H9 (cell line): ENCODE results near the gene FSTL1. TPM values are rescaled to one million over a fixed set of nuclear protein-coding genes. Genes with fewer than 3 reads are reported as not detected.

Experiments
- DNase-seq: peaks from one replicate; pipeline ENCODE4 v3.0.0-alpha.2; 2017
- H2AFZ ChIP-seq: one replicate; pipeline ENCODE4 v1.6.1; 2013; ENCODE audit warnings: mild to moderate bottlenecking, low read length, control low read depth, moderate library complexity
- H2AK5ac ChIP-seq: 2 replicates; pipeline ENCODE4 v1.6.1; 2013; ENCODE audit warnings: low read length, control low read depth, mixed read lengths; ENCODE audit not compliant: insufficient read length
- H2BK120ac ChIP-seq: one replicate; pipeline ENCODE4 v1.6.1; 2013; ENCODE audit warnings: low read depth, mild to moderate bottlenecking, low read length, control low read depth, inconsistent platforms; ENCODE audit not compliant: poor library complexity, severe bottlenecking
- H2BK12ac ChIP-seq: 2 replicates; pipeline ENCODE4 v1.6.1; 2013; ENCODE audit warnings: low read length, control low read depth, mixed read lengths, low read depth; ENCODE audit not compliant: insufficient read length
- H2BK15ac ChIP-seq: 2 replicates; pipeline ENCODE4 v1.6.1; 2013; ENCODE audit warnings: low read depth, low read length, control low read depth
- H2BK20ac ChIP-seq: one replicate; pipeline ENCODE4 v1.6.1; 2013; ENCODE audit warnings: low read depth, mild to moderate bottlenecking, low read length, control low read depth, inconsistent platforms; ENCODE audit not compliant: poor library complexity, severe bottlenecking
- H2BK5ac ChIP-seq: 2 replicates; pipeline ENCODE4 v1.6.1; 2013; ENCODE audit warnings: low read length, control low read depth, mixed read lengths; ENCODE audit not compliant: insufficient read length
- H3K14ac ChIP-seq: 2 replicates; pipeline ENCODE4 v1.6.1; 2013; ENCODE audit warnings: low read length, control low read depth; ENCODE audit not compliant: insufficient read depth
- H3K18ac ChIP-seq: 2 replicates; pipeline ENCODE4 v1.6.1; 2013; ENCODE audit warnings: low read depth, mild to moderate bottlenecking, mixed read lengths, low read length, control low read depth; ENCODE audit not compliant: insufficient read length
- H3K23ac ChIP-seq: 2 replicates; pipeline ENCODE4 v1.6.1; 2013; ENCODE audit warnings: low read length, control low read depth, mixed read lengths, low read depth; ENCODE audit not compliant: insufficient read length
- H3K23me2 ChIP-seq: 2 replicates; pipeline ENCODE4 v1.6.1; 2013; ENCODE audit warnings: low read depth, mild to moderate bottlenecking, mixed read lengths, low read length, control low read depth; ENCODE audit not compliant: insufficient read length, poor library complexity, severe bottlenecking
- H3K27ac ChIP-seq: 2 replicates; pipeline ENCODE4 v1.5.1; 2013; ENCODE audit warnings: low read length, control low read depth, mixed read lengths, low read depth; ENCODE audit not compliant: insufficient read length
- H3K27me3 ChIP-seq: 2 replicates; pipeline ENCODE4 v1.6.1; 2013; ENCODE audit warnings: low read length, control low read depth, inconsistent platforms; ENCODE audit not compliant: insufficient read depth
- H3K4ac ChIP-seq: 2 replicates; pipeline ENCODE4 v1.6.1; 2013; ENCODE audit warnings: low read depth, mild to moderate bottlenecking, control low read depth, inconsistent platforms, low read length, moderate library complexity
- H3K4me1 ChIP-seq: 2 replicates; pipeline ENCODE4 v1.6.1; 2013; ENCODE audit warnings: low read length, control low read depth, inconsistent platforms; ENCODE audit not compliant: insufficient read depth
- H3K4me2 ChIP-seq: 2 replicates; pipeline ENCODE4 v1.6.1; 2013; ENCODE audit warnings: low read length, control low read depth, mixed read lengths; ENCODE audit not compliant: insufficient read length, insufficient read depth
- H3K56ac ChIP-seq: 2 replicates; pipeline ENCODE4 v1.6.1; 2013; ENCODE audit warnings: low read depth, mild to moderate bottlenecking, mixed read lengths, low read length, control low read depth; ENCODE audit not compliant: insufficient read length
- H3K79me1 ChIP-seq: 2 replicates; pipeline ENCODE4 v1.6.1; 2013; ENCODE audit warnings: low read depth, mild to moderate bottlenecking, moderate library complexity, low read length, control low read depth, inconsistent platforms; ENCODE audit not compliant: insufficient read depth, poor library complexity, severe bottlenecking
- H3K79me2 ChIP-seq: 2 replicates; pipeline ENCODE4 v1.6.1; 2013; ENCODE audit warnings: low read length, control low read depth, inconsistent platforms; ENCODE audit not compliant: insufficient read depth
- H3K9ac ChIP-seq: 2 replicates; pipeline ENCODE4 v1.6.1; 2013; ENCODE audit warnings: low read length, control low read depth, mixed read lengths; ENCODE audit not compliant: insufficient read length; ENCODE audit errors: extremely low read depth
- H3K9me3 ChIP-seq: one replicate; pipeline ENCODE4 v1.6.1; 2013; ENCODE audit warnings: low read depth, low read length, inconsistent platforms; ENCODE audit not compliant: control insufficient read depth
- H3T11ph ChIP-seq: one replicate; pipeline ENCODE4 v1.6.1; 2013; ENCODE audit warnings: mild to moderate bottlenecking, low read length, control low read depth, inconsistent platforms
- H4K20me1 ChIP-seq: one replicate; pipeline ENCODE4 v1.6.1; 2013; ENCODE audit not compliant: control insufficient read depth, insufficient read length, insufficient read depth
- H4K5ac ChIP-seq: 2 replicates; pipeline ENCODE4 v1.6.1; 2013; ENCODE audit warnings: low read depth, mild to moderate bottlenecking, mixed read lengths, low read length, control low read depth; ENCODE audit not compliant: insufficient read length
- H4K8ac ChIP-seq: replicated peaks from 2 replicates; pipeline ENCODE4 v1.6.1; 2013; ENCODE audit warnings: low read length, control low read depth, mixed read lengths, low read depth; ENCODE audit not compliant: insufficient read length
- H4K91ac ChIP-seq: 2 replicates; pipeline ENCODE4 v1.6.1; 2013; ENCODE audit warnings: low read depth, mild to moderate bottlenecking, moderate library complexity, mixed read lengths, low read length, control low read depth; ENCODE audit not compliant: insufficient read length
- H3K27ac Mint-ChIP-seq, 3 experiments: 2 replicates in 2 of 3; 3 replicates in 1 of 3; pipeline ENCODE4 v1.8.0; 2020 to 2021; ENCODE audit warnings: mixed read lengths in 3 of 3, mild to moderate bottlenecking in 1 of 3, moderate library complexity in 1 of 3
- H3K27me3 Mint-ChIP-seq: 2 replicates; pipeline ENCODE4 v1.8.0; 2021; ENCODE audit warnings: low read depth, mild to moderate bottlenecking, moderate library complexity, mixed read lengths
- H3K36me3 Mint-ChIP-seq, 3 experiments: 2 replicates in 2 of 3; 3 replicates in 1 of 3; pipeline ENCODE4 v1.8.0; 2020 to 2021; ENCODE audit warnings: low read depth in 3 of 3, mixed read lengths in 3 of 3; ENCODE audit not compliant: insufficient read depth in 1 of 3
- H3K4me1 Mint-ChIP-seq, 2 experiments: 2 replicates each; pipeline ENCODE4 v1.8.0; 2020; ENCODE audit warnings: mixed read lengths in 2 of 2
- H3K4me3 Mint-ChIP-seq, 2 experiments: 2 replicates in 1 of 2; 3 replicates in 1 of 2; pipeline ENCODE4 v1.8.0; 2020 to 2021; ENCODE audit warnings: mild to moderate bottlenecking in 2 of 2, mixed read lengths in 2 of 2, moderate library complexity in 1 of 2
- H3K9me3 Mint-ChIP-seq, 2 experiments: 2 replicates in 1 of 2; 3 replicates in 1 of 2; pipeline ENCODE4 v1.8.0; 2020; ENCODE audit warnings: mild to moderate bottlenecking in 2 of 2, mixed read lengths in 2 of 2, moderate library complexity in 1 of 2
- CTCF ChIP-seq: fragments of 200-600 bp; sonication (generic); conservative IDR thresholded peaks from 3 replicates; pipeline ENCODE4 v1.8.0; 2021; ENCODE audit warnings: antibody characterized with exemption, mild to moderate bottlenecking
- WGBS: extraction: QIAGEN DNeasy Blood & Tissue Kit; methylation state at CpG from one replicate; pipeline ENCODE4 v1.1.7; 2013; ENCODE audit warnings: missing lambda C conversion rate, low lambda C conversion rate, mixed read lengths; ENCODE audit not compliant: insufficient read length; ENCODE audit errors: extremely low coverage; 5-methylcytosine and 5-hydroxymethylcytosine counted together
- total RNA-seq: library from RNA; stranded (reverse); gene quantifications from 2 replicates; pipeline ENCODE4 v1.2.1, GENCODE V29; 2021

The FSTL1 gene
- total RNA-seq, 1 experiment from 2014 or later, result 326 TPM

- WGBS, result no CpG with 5 or more reads among the region's 4 CpGs
- Histone ChIP-seq H3K79me2 (peaks cover 8% of the 10 kb centered on the region; the same call in 1 of the 2 replicates), H3K9ac (no peak overlapping the region)
Measured at GRCh38 chr3:120435621-120436020, 15.2 kb downstream of the FSTL1 start.

More at GRCh38 chr3:120435621-120436020, 15.2 kb downstream of the FSTL1 start:
- no peaks in the 10 kb centered on the region for H3K9me3 Mint-ChIP-seq
- H3K14ac ChIP-seq, result no peak overlapping the region
- no peak overlapping the region for H4K91ac ChIP-seq
- H3K4me3 Mint-ChIP-seq, result no peak overlapping the region
- H4K5ac ChIP-seq, result no peak overlapping the region
- no peaks in the 10 kb centered on the region for H3K27me3 ChIP-seq
- no peak overlapping the region for H3K4me2 ChIP-seq
- H2BK5ac ChIP-seq, result no peak overlapping the region
- no peaks in the 10 kb centered on the region for H3K9me3 ChIP-seq
- H2BK15ac ChIP-seq, result no peak overlapping the region
- H3K27ac ChIP-seq, result no peak overlapping the region
- no peaks in the 10 kb centered on the region for H4K20me1 ChIP-seq
- no peak overlapping the region for H2AK5ac ChIP-seq
- peak overlapping the region; percentile 0 to 41 (median 32); a peak in 5 of 7 replicates for H3K27ac Mint-ChIP-seq
- no peak overlapping the region for H3K4ac ChIP-seq
- H3K4me1 Mint-ChIP-seq, result peaks cover 49 to 64% of the 10 kb centered on the region in 2 experiments
- no peak for TF ChIP-seq CTCF
- no peaks in the 10 kb centered on the region for H3K27me3 Mint-ChIP-seq
- no peaks in the 10 kb centered on the region for H3K23me2 ChIP-seq
- H3K36me3 Mint-ChIP-seq, result peaks cover 25 to 48% (median 43%) of the 10 kb centered on the region in 3 experiments
- H2BK120ac ChIP-seq, result no peak overlapping the region
- no peak overlapping the region for H3K18ac ChIP-seq
- no peak for DNase-seq
- no peak overlapping the region for H4K8ac ChIP-seq
- no peaks in the 10 kb centered on the region for H3K79me1 ChIP-seq
- no peak overlapping the region for H2BK20ac ChIP-seq
- no peak overlapping the region for H3K56ac ChIP-seq
- H3T11ph ChIP-seq, result no peak overlapping the region
- peaks cover 22% of the 10 kb centered on the region for H3K4me1 ChIP-seq
- no peak overlapping the region for H2AFZ ChIP-seq
- H3K23ac ChIP-seq, result no peak overlapping the region
- H2BK12ac ChIP-seq, result no peak overlapping the region
